H1 (cell line): Measurements from ENCODE around the gene NLGN4Y. TPM values are rescaled to one million over a fixed set of nuclear protein-coding genes. Genes with fewer than 3 reads are reported as not detected.

Experiments
- CTCF ChIA-PET: fragments of 300-600 bp; sonication (Branson Sonifier 250); formaldehyde crosslinking; loops from one replicate; lab custom pipeline; 2021; ENCODE audit not compliant: partially characterized antibody; lab: Charles Lee
- POLR2A ChIA-PET: fragments of 300-600 bp; sonication (Branson Sonifier 250); formaldehyde crosslinking; loops from one replicate; lab custom pipeline; 2021; ENCODE audit warnings: inconsistent platforms; ENCODE audit not compliant: partially characterized antibody; lab: Charles Lee
- DNase-seq, 2 experiments: peaks; one replicate each; pipeline versions ENCODE4 v3.0.0 to v3.0.0-alpha.2; 2010 to 2022; ENCODE audit warnings: low spot score in 2 of 2, low read depth in 1 of 2, mixed read lengths in 1 of 2
- FAIRE-seq: peaks from 2 replicates; lab custom pipeline; 2011; peaks lifted over from hg19 to GRCh38; lab: Jason Lieb, UNC
- H2AFZ ChIP-seq: 2 replicates; pipeline ENCODE4 v1.8.1; 2012; ENCODE audit warnings: low read length, inconsistent platforms
- H2AK5ac ChIP-seq: 2 replicates; pipeline ENCODE4 v1.6.1; 2013; ENCODE audit warnings: low read depth, low read length
- H2BK120ac ChIP-seq: replicated peaks from 2 replicates; pipeline ENCODE3; 2013; ENCODE audit warnings: low read depth, low read length, inconsistent platforms
- H2BK12ac ChIP-seq: 2 replicates; pipeline ENCODE4 v1.6.1; 2013; ENCODE audit warnings: low read depth, low read length
- H2BK15ac ChIP-seq: 2 replicates; pipeline ENCODE4 v1.6.1; 2013; ENCODE audit warnings: low read length
- H2BK20ac ChIP-seq: 2 replicates; pipeline ENCODE4 v1.6.1; 2013; ENCODE audit warnings: low read length
- H2BK5ac ChIP-seq: 2 replicates; pipeline ENCODE4 v1.6.1; 2013; ENCODE audit warnings: low read depth, low read length
- H3K14ac ChIP-seq: 2 replicates; pipeline ENCODE4 v1.6.1; 2013; ENCODE audit warnings: inconsistent platforms; ENCODE audit not compliant: insufficient read length
- H3K18ac ChIP-seq: 2 replicates; pipeline ENCODE4 v1.6.1; 2013; ENCODE audit warnings: low read length; ENCODE audit errors: extremely low read depth
- H3K23ac ChIP-seq: 2 replicates; pipeline ENCODE4 v1.6.1; 2013; ENCODE audit warnings: inconsistent platforms; ENCODE audit not compliant: insufficient read length
- H3K23me2 ChIP-seq: 2 replicates; pipeline ENCODE4 v1.6.1; 2013; ENCODE audit warnings: low read depth, low read length
- H3K27ac ChIP-seq: 2 replicates; pipeline ENCODE4 v1.6.1; 2011; ENCODE audit warnings: low read depth, low read length, inconsistent platforms
- H3K27me3 ChIP-seq, 4 experiments: replicated peaks in 1 of 4; 1 replicate in 1 of 4; 2 replicates in 3 of 4; pipeline versions ENCODE4 v1.6.1 to v1.8.1; 2011 to 2013; ENCODE audit warnings: low read length in 3 of 4, mild to moderate bottlenecking in 3 of 4, inconsistent platforms in 2 of 4, mixed read lengths in 2 of 4, moderate library complexity in 1 of 4; ENCODE audit not compliant: control insufficient read depth in 3 of 4, insufficient read depth in 3 of 4; ENCODE audit errors: extremely low read depth in 1 of 4
- H3K36me3 ChIP-seq, 4 experiments: 2 replicates each; pipeline versions ENCODE4 v1.6.1 to v1.8.1; 2011 to 2013; ENCODE audit warnings: mild to moderate bottlenecking in 4 of 4, low read length in 3 of 4, moderate library complexity in 2 of 4, control low read depth in 1 of 4, inconsistent platforms in 1 of 4; ENCODE audit not compliant: insufficient read depth in 4 of 4, control insufficient read depth in 2 of 4
- H3K4ac ChIP-seq: replicated peaks from 2 replicates; pipeline ENCODE3; 2013; ENCODE audit warnings: low read length, low read depth, mixed read lengths, inconsistent platforms; ENCODE audit not compliant: insufficient read length
- H3K4me1 ChIP-seq, 4 experiments: replicated peaks in 1 of 4; 1 replicate in 1 of 4; 2 replicates in 3 of 4; pipeline versions ENCODE4 v1.6.1 to v1.8.1; 2011 to 2013; ENCODE audit warnings: low read length in 3 of 4, inconsistent platforms in 2 of 4, mixed read lengths in 1 of 4; ENCODE audit not compliant: insufficient read depth in 4 of 4, control insufficient read depth in 3 of 4
- H3K4me2 ChIP-seq, 2 experiments: 2 replicates each; pipeline versions ENCODE4 v1.6.1 to v1.8.1; 2011 to 2013; ENCODE audit warnings: low read depth in 2 of 2, low read length in 2 of 2, control low read depth in 1 of 2, inconsistent platforms in 1 of 2, mild to moderate bottlenecking in 1 of 2; ENCODE audit not compliant: insufficient read depth in 1 of 2
- H3K4me3 ChIP-seq, 4 experiments: fragments of 200-600, 300-600 bp in 1 of 4; sonication (generic), shearing (Covaris generic), sonication (Bioruptor Twin) in 1 of 4; 2 replicates each; pipeline versions ENCODE4 v1.5.1 to v1.8.1; 2011 to 2016; ENCODE audit warnings: low read length in 4 of 4, low read depth in 3 of 4, control low read depth in 2 of 4, inconsistent platforms in 2 of 4, mild to moderate bottlenecking in 2 of 4, mixed read lengths in 1 of 4, moderate library complexity in 1 of 4; ENCODE audit not compliant: insufficient read depth in 2 of 4; ENCODE audit errors: extremely low read depth in 1 of 4
- H3K56ac ChIP-seq: replicated peaks from 2 replicates; pipeline ENCODE3; 2013; ENCODE audit warnings: low read depth, mild to moderate bottlenecking, mixed read lengths, low read length, inconsistent platforms; ENCODE audit not compliant: insufficient read length
- H3K79me1 ChIP-seq: 2 replicates; pipeline ENCODE4 v1.6.1; 2013; ENCODE audit warnings: low read depth, low read length, control low read depth
- H3K79me2 ChIP-seq, 2 experiments: 2 replicates each; pipeline versions ENCODE4 v1.6.1 to v1.8.1; 2012 to 2013; ENCODE audit warnings: low read length in 2 of 2, mild to moderate bottlenecking in 2 of 2, inconsistent platforms in 1 of 2; ENCODE audit not compliant: insufficient read depth in 2 of 2, control insufficient read depth in 1 of 2
- H3K9ac ChIP-seq, 4 experiments: replicated peaks in 1 of 4; 1 replicate in 1 of 4; 2 replicates in 3 of 4; pipeline versions ENCODE4 v1.6.1 to v1.8.1; 2011 to 2013; ENCODE audit warnings: low read depth in 3 of 4, low read length in 3 of 4, control low read depth in 2 of 4, mild to moderate bottlenecking in 2 of 4, moderate library complexity in 2 of 4, inconsistent platforms in 1 of 4; ENCODE audit errors: extremely low read depth in 1 of 4
- H3K9me3 ChIP-seq, 2 experiments: 2 replicates each; pipeline versions ENCODE4 v1.6.1 to v1.8.1; 2012 to 2013; ENCODE audit warnings: mild to moderate bottlenecking in 2 of 2, moderate library complexity in 2 of 2, control low read depth in 1 of 2, inconsistent platforms in 1 of 2, low read depth in 1 of 2, low read length in 1 of 2, mixed read lengths in 1 of 2; ENCODE audit not compliant: insufficient read depth in 2 of 2
- H4K20me1 ChIP-seq, 2 experiments: replicated peaks in 1 of 2; 2 replicates each; pipeline versions ENCODE3 to v1.8.1; 2011 to 2013; ENCODE audit warnings: inconsistent platforms in 2 of 2, low read length in 2 of 2, mild to moderate bottlenecking in 1 of 2; ENCODE audit not compliant: insufficient read depth in 2 of 2, control insufficient read depth in 1 of 2
- H4K5ac ChIP-seq: 2 replicates; pipeline ENCODE4 v1.6.1; 2013; ENCODE audit warnings: low read length, low read depth, mixed read lengths, inconsistent platforms; ENCODE audit not compliant: insufficient read length
- H4K8ac ChIP-seq: 2 replicates; pipeline ENCODE4 v1.8.0; 2013; ENCODE audit warnings: mild to moderate bottlenecking, moderate library complexity, low read length, inconsistent platforms; ENCODE audit not compliant: insufficient read depth; ENCODE audit errors: extremely low read depth
- H4K91ac ChIP-seq: replicated peaks from 2 replicates; pipeline ENCODE3; 2013; ENCODE audit warnings: low read length, mixed read lengths, inconsistent platforms; ENCODE audit not compliant: insufficient read length
- ATF2 ChIP-seq: IDR thresholded peaks from 2 replicates; pipeline ENCODE4 v1.6.1; 2012; ENCODE audit warnings: low read length, inconsistent platforms
- BCL11A ChIP-seq, 2 experiments: IDR thresholded peaks; one replicate each; pipeline ENCODE4 v1.6.1; 2011; ENCODE audit warnings: low read depth in 2 of 2, low read length in 2 of 2, mild to moderate bottlenecking in 2 of 2
- CBX8 ChIP-seq: fragments of 300-800, 300-1000 bp; sonication (generic); IDR thresholded peaks from 2 replicates; pipeline ENCODE4 v1.7.1; 2016; ENCODE audit warnings: low read depth, low read length, borderline replicate concordance
- CEBPB ChIP-seq: IDR thresholded peaks from 2 replicates; pipeline ENCODE4 v1.6.1; 2012; ENCODE audit warnings: low read depth, low read length
- GTF2F1 ChIP-seq: IDR thresholded peaks from 2 replicates; pipeline ENCODE4 v1.6.1; 2012; ENCODE audit warnings: low read depth, low read length, improper control_type of control experiment, borderline replicate concordance
- KDM1A ChIP-seq: fragments of 200-600, 300-600 bp; sonication (generic); IDR thresholded peaks from 2 replicates; pipeline ENCODE4 v1.7.1; 2016; ENCODE audit warnings: mild to moderate bottlenecking, low read length, borderline replicate concordance
- POLR2AphosphoS5 ChIP-seq: IDR thresholded peaks from 2 replicates; pipeline ENCODE4 v1.6.1; 2011; ENCODE audit warnings: low read depth, low read length
- SIRT6 ChIP-seq: IDR thresholded peaks from one replicate; pipeline ENCODE4 v1.7.1; 2012; ENCODE audit warnings: low read length, inconsistent platforms
- SRF ChIP-seq: IDR thresholded peaks from 2 replicates; pipeline ENCODE4 v1.6.1; 2011; ENCODE audit warnings: mild to moderate bottlenecking, low read depth, low read length, moderate library complexity
- WGBS, 2 experiments: shearing (Covaris generic) in 1 of 2; methylation state at CpG; one replicate each; pipeline versions ENCODE4 v1.1.6 to v1.1.7; 2013 to 2015; ENCODE audit warnings: low lambda C conversion rate in 2 of 2, mixed read lengths in 2 of 2, inconsistent platforms in 1 of 2, low coverage in 1 of 2, missing lambda C conversion rate in 1 of 2; ENCODE audit not compliant: insufficient replicate concordance in 2 of 2, insufficient coverage in 1 of 2, insufficient read length in 1 of 2; ENCODE audit errors: extremely low coverage in 1 of 2, missing lambda C conversion rate in 1 of 2; 5-methylcytosine and 5-hydroxymethylcytosine counted together
- polyA plus RNA-seq, 7 experiments: library from polyadenylated mRNA; depleted of rRNA in 3 of 7; stranded (reverse) in 5 of 7; unstranded in 2 of 7; fragments of >200 nt in 5 of 7; fragments of 200-250 nt in 2 of 7; gene quantifications; 1 replicate in 5 of 7; 2 replicates in 1 of 7; 4 replicates in 1 of 7; pipeline versions ENCODE4 v1.2.1 to v1.2.3, GENCODE V29; 2011 to 2013; ENCODE audit warnings: missing spikeins in 2 of 7, mixed read lengths in 2 of 7
- total RNA-seq: library from RNA; stranded (reverse); fragmentation: NEBNext Ultra II Directional; extraction: Animal tissue kit (Norgen Biotek cat#: 25700); gene quantifications from 2 replicates; pipeline ENCODE4 v1.2.1, GENCODE V29; 2021
- TF ChIP-seq, protein P1 (sequence below), 3 experiments: IDR thresholded peaks; 1 replicate in 2 of 3; 2 replicates in 1 of 3; pipeline versions ENCODE4 v1.5.1 to v1.6.1; 2011; ENCODE audit warnings: low read length in 3 of 3, mild to moderate bottlenecking in 3 of 3, inconsistent platforms in 2 of 3, low read depth in 1 of 3, moderate library complexity in 1 of 3; ENCODE audit not compliant: insufficient read depth in 1 of 3; ENCODE audit errors: control extremely low read depth in 1 of 3

NLGN4Y gene
- total and polyA plus RNA-seq, 2 of the 8 experiments (the other 6 are each of a cell fraction or from before 2014, with no cell fraction given) = 35.7 to 51.3 TPM

- Histone ChIP-seq H3K56ac (no peak overlapping the region), H3K4ac (no peak overlapping the region), H3K9ac (no peak overlapping the region), H3K27me3 (no peaks in the 10 kb centered on the region), H2BK12ac (no peak overlapping the region), H3K27ac (no peak overlapping the region), H3K14ac (no peak overlapping the region), H3K4me1 (no peaks in the 10 kb centered on the region), H2BK5ac (no peak overlapping the region), H2BK120ac (no peak overlapping the region), H2BK15ac (no peak overlapping the region), H3K4me2 (no peak overlapping the region), H3K23me2 (no peaks in the 10 kb centered on the region), H3K23ac (no peak overlapping the region), H3K9me3 (0 out of 4 replicates have a peak, but pooled peaks cover 0 to 2% of the 10 kb centered on the region in 2 experiments), H3K18ac (no peak overlapping the region), H4K91ac (no peak overlapping the region), H4K5ac (no peak overlapping the region), H3K4me3 (no peak overlapping the region), H3K36me3 (no peaks in the 10 kb centered on the region; a peak in 1 of 8 replicates), H4K20me1 (no peaks in the 10 kb centered on the region), H2BK20ac (no peak overlapping the region), H3K79me2 (no peaks in the 10 kb centered on the region), H2AFZ (no peak overlapping the region), H4K8ac (no peak overlapping the region), H2AK5ac (no peak overlapping the region), H3K79me1 (no peaks in the 10 kb centered on the region)
- ChIA-PET POLR2A (no interaction called here), CTCF (no interaction called here)
- 86% methylated on average over 1 of the region's 1 CpG; no CpG with 5 or more reads in 1 of the 2 experiments for WGBS, 2 experiments
- DNase-seq (no peak), FAIRE-seq (no peak)
- TF ChIP-seq CEBPB (no peak), GTF2F1 (no peak), SRF (no peak), CBX8 (no peak), KDM1A (no peak), ATF2 (no peak), POLR2AphosphoS5 (no peak), SIRT6 (no peak), BCL11A (IDR thresholded peaks at IDR 0.05; ENCODE audit: low read depth in 2 of 2, low read length in 2 of 2) (no peak)
- TF ChIP-seq, protein P1, sequence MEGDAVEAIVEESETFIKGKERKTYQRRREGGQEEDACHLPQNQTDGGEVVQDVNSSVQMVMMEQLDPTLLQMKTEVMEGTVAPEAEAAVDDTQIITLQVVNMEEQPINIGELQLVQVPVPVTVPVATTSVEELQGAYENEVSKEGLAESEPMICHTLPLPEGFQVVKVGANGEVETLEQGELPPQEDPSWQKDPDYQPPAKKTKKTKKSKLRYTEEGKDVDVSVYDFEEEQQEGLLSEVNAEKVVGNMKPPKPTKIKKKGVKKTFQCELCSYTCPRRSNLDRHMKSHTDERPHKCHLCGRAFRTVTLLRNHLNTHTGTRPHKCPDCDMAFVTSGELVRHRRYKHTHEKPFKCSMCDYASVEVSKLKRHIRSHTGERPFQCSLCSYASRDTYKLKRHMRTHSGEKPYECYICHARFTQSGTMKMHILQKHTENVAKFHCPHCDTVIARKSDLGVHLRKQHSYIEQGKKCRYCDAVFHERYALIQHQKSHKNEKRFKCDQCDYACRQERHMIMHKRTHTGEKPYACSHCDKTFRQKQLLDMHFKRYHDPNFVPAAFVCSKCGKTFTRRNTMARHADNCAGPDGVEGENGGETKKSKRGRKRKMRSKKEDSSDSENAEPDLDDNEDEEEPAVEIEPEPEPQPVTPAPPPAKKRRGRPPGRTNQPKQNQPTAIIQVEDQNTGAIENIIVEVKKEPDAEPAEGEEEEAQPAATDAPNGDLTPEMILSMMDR (IDR thresholded peaks at IDR 0.05; ENCODE audit: control extremely low read depth in 1 of 3, insufficient read depth in 1 of 3, low read depth in 1 of 3, low read length in 3 of 3) = no peak
These were observed 238.6 kb downstream of the NLGN4Y start for GRCh38 chrY:14762903-14763302.
